Measurements from ENCODE around the gene PRSS36. TPM values are rescaled to one million over a fixed set of nuclear protein-coding genes. Genes with fewer than 3 reads are reported as not detected.
"Not testable (repeated sequence)": the region's sequence is repeated elsewhere in the genome, so short reads cannot be mapped to it uniquely, and the experiment has no call there.

PRSS36 gene
- total RNA-seq, 2 experiments from 2014 or later, result 0.95 to 1.3 TPM

DNA sequence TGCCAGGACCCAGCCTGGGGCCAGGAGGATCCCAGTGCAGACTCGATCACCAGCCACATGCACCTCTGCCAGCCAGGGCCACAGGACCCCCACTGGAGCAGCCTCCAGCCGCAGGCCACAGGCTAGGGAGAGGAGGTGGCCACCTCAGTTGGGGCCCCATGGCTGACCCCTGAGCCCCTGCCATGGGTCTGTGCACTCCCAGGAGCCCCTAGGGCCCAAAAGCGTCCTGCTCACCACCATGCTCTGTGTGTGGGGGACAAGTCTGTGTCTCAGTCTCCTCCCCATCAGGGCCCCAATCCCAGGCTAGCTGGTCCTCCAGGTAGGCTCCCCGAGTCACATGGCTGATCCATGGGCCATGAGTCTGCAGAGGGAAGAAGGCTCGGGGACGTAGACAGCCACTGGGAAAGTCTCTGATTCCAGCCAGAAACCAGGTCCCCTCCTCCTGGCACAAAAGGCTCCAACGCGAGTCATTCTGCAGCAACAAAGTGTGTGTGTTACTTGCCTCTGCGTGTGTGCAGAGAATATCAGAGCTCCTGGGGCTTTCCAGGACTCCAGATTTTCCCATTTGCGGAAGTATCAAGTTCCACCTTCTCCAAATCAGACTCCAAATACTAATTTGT is 8.3 kb downstream of the PRSS36 start:
- H3K4me1 Mint-ChIP-seq (ENCODE audit: low read depth), result peaks cover 17% of the 10 kb centered on the region
- no peaks in the 10 kb centered on the region for H3K9me3 Mint-ChIP-seq (ENCODE audit: insufficient read depth)
- DNase-seq, result no peak
- ATAC-seq, result no peak
- H3K27ac Mint-ChIP-seq, result peak overlapping the region; percentile 85
- peaks cover 6% of the 10 kb centered on the region for H3K27me3 Mint-ChIP-seq (ENCODE audit: low read depth)
- POLR2A ChIA-PET, result interaction anchor here (0.6 to 6.9 kb wide), 17 partner anchors 10 to 188 kb away, joined by 3 to 46 read pairs (median 5); partner anchors contain the start of genes FUS, SETD1A, VKORC1 and ZNF646
- H3K4me3 Mint-ChIP-seq, result peak overlapping the region; percentile 74
- CTCF ChIA-PET, result interaction anchor here (0.6 to 6.0 kb wide), 49 partner anchors 9 to 327 kb away, joined by 3 to 71 read pairs (median 4); partner anchors contain the start of genes ARMC5, BCKDK, FUS and HSD3B7
- H3K36me3 Mint-ChIP-seq (ENCODE audit: low read depth), result no peaks in the 10 kb centered on the region

DNA sequence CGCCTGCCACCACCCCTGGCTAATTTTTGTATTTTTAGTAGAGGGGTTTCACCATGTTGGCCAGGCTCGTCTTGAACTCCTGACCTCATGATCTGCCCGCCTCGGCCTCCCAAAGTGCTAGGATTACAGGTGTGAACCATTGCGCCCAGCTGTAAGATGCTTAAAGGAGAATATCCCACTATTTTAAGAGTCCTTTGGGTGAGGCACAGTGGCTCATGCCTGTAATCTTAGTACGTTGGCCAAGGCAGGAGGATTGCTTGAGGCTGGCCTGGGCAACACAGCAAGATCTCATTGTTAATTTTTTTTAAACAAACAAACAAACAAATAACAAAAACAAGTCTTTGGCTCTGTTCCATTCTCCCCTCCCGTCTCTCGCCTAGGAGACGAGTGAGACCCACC is 8.8 kb downstream of the PRSS36 start:
- not testable (repeated sequence) for ATAC-seq; H3K9me3 Mint-ChIP-seq (ENCODE audit: insufficient read depth); H3K4me3 Mint-ChIP-seq; H3K27ac Mint-ChIP-seq; H3K27me3 Mint-ChIP-seq (ENCODE audit: low read depth); H3K36me3 Mint-ChIP-seq (ENCODE audit: low read depth); DNase-seq
- ChIA-PET POLR2A (interaction anchor here (0.6 to 1.9 kb wide), 3 partner anchors 39 to 43 kb away, joined by 3 to 5 read pairs (median 3); partner anchors contain the start of gene FUS), CTCF (interaction anchor here (0.6 to 3.7 kb wide), 4 partner anchors 21 to 320 kb away, joined by 4 to 53 read pairs (median 11); partner anchors contain the start of gene KAT8)
- H3K4me1 Mint-ChIP-seq (ENCODE audit: low read depth), result peaks cover 17% of the 10 kb centered on the region

DNA sequence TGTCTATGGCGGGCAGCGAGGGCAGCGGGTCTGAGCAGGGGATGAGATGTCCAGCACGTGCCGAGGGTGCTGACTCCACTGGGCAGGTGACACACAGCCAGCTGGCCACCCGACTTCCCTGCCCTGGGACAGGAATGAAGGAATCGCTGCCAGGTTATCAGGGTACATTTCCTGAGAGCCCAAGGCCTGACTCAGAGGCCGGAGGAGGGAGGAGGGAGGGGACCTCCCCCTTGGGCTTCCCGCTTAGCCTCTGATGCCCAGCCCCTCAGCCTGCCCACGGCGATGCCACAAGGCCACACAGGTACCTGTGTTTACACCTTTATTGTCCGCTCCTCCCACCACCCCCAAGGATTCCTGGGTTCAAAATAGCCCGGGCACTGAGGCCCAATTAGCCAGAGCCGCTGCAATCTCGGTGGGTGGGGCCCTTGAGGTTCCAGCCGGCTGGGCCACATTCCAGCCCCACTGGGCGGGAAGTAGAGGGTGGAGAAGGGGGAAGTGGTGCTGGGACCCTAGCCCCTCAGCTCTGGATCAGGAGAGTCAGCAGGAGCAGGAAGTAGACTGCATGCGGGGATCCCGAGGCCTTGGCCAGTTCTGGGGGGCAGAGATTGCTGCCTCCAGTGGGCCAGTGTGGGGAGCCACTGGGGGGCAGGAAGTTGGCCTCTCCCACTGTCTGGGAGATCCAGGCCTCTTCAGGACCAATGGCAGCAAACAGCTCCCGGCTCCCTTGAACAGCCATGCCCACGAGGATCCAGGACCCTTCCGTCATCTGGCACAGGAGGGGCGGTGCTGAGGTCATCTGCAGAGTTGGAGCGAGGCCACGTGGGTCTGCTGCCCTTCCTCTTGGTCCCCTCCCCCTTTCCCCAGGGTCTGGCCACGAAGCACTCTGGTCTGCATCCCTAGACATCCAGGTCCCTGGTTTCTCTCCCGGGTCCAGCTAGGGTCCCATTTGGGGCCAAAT is 11.0 kb downstream of the PRSS36 start:
- Mint-ChIP-seq H3K27me3 (ENCODE audit: low read depth) (peaks cover 2% of the 10 kb centered on the region), H3K4me3 (no peak overlapping the region), H3K36me3 (ENCODE audit: low read depth) (no peaks in the 10 kb centered on the region), H3K4me1 (ENCODE audit: low read depth) (peaks cover 15% of the 10 kb centered on the region), H3K9me3 (ENCODE audit: insufficient read depth) (no peaks in the 10 kb centered on the region), H3K27ac (no peak overlapping the region)
- POLR2A ChIA-PET, result interaction anchor here (0.7 kb wide), 1 partner anchor 45 kb away, joined by 4 read pairs; no protein-coding TSS in a partner anchor
- DNase-seq, result no peak
- ATAC-seq, result no peak
- CTCF ChIA-PET, result no interaction called here

DNA sequence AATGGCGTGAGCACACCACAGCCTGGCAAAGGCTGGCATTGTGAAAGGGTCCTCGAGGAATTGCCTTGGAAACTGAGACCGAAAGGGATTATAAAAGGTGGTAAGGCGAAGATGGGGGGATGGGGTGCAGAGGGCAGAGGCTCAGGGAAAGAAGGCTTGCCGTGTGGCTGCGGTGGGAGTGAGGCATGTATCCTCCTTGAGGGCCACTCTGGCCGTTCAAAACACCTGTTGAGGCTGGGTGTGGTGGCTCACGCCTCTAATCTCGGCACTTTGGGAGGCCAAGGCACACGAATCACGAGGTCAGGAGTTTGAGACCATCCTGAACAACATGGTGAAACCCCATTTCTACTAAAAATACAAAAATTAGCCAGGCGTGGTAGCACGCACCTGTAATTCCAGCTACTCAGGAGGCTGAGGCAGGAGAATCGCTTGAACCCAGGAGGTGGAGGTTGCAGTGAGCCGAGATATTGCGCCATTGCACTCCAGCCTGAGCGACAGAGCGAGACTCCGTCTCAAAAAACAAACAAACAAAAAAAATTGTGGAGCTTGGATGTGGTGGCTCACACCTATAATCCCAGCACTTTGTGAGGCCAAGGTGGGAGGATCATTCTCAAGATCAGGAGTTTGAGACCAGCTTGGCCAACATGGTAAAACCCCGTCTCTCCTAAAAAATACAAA is 12.9 kb downstream of the PRSS36 start:
- H3K27me3 Mint-ChIP-seq (ENCODE audit: low read depth); DNase-seq; ATAC-seq; H3K4me3 Mint-ChIP-seq; H3K4me1 Mint-ChIP-seq (ENCODE audit: low read depth); CTCF ChIA-PET; H3K9me3 Mint-ChIP-seq (ENCODE audit: insufficient read depth); H3K36me3 Mint-ChIP-seq (ENCODE audit: low read depth); POLR2A ChIA-PET; H3K27ac Mint-ChIP-seq: not testable (repeated sequence)

DNA sequence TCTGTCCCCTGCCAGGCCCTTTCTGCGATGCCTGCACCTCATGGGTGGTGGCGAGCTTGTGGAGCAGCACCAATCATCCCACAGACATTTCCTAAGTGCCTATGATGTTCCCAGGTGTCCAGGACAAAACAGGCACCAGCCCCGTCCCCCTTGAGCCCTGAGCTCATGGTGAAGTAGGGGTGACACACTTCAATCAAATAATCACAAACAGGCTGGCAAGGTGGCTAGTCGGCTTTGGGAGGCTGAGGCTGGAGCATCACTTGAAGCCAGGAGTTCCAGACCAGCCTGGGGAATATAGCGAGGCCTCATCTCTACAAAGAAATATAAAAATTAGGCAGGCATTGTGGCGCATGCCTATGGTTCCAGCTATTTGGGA is 13.6 kb downstream of the PRSS36 start:
- DNase-seq (no peak), ATAC-seq (no peak)
- Mint-ChIP-seq H3K4me1 (ENCODE audit: low read depth) (peaks cover under 1% of the 10 kb centered on the region), H3K4me3 (no peak overlapping the region), H3K36me3 (ENCODE audit: low read depth) (peaks cover under 1% of the 10 kb centered on the region), H3K9me3 (ENCODE audit: insufficient read depth) (no peaks in the 10 kb centered on the region), H3K27me3 (ENCODE audit: low read depth) (no peaks in the 10 kb centered on the region), H3K27ac (no peak overlapping the region)
- CTCF ChIA-PET, result interaction anchor here (0.6 kb wide), 1 partner anchor 15 kb away, joined by 3 read pairs; no protein-coding TSS in a partner anchor
- POLR2A ChIA-PET, result no interaction called here

DNA sequence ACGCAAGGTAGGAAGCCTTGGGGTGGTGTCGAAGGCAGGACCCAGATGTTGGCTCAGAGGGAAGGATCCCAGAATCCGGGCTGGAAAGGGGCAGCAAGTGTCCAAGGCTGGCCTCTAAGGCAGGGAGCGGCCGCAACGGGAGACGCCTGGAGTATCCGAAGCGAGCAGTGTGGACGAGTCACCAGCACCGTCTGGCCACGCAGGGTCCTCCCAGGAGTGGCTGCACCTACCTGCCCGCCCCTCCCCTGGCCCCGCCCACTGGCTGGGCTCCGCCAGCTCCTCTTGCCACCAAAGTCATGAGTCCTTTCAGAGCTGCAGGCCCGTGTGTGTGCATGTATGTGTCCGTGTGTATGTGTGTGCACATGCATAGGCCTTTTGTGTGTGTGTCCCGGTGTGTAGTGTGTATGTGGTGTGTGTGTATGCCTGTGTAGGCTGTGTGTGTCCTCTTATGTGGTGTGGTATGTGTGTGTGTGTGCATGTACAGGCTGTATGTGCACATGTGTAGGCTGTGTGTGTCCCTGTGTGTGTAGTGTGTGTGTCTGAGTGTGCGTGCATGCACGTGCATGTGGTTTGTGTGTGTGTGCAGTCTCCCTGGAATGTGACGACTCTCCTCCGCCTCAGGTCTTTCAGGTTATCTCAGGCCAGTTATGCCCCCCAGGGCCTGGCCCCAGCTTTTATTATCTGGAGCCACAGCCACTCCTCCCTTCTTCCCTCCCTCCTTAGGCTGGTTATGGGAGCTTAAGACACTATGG is 14.2 kb downstream of the PRSS36 start, which contains the start of gene PRSS8:
Gene PRSS8, minus strand, starts transcription at position 193 of the 752 bp plus-strand sequence. CDS start 229 bp downstream, outside the sequence.
- Mint-ChIP-seq H3K27me3 (ENCODE audit: low read depth) (no peaks in the 10 kb centered on the region), H3K4me1 (ENCODE audit: low read depth) (no peaks in the 10 kb centered on the region), H3K4me3 (no peak within 1 kb of the TSS), H3K9me3 (ENCODE audit: insufficient read depth) (no peaks in the 10 kb centered on the region), H3K27ac (no peak within 1 kb of the TSS), H3K36me3 (ENCODE audit: low read depth) (peaks cover 4% of the 10 kb centered on the region)
- DNase-seq, result no peak
- ChIA-PET POLR2A (interaction anchor here (1.6 kb wide), 1 partner anchor 18 kb away, joined by 4 read pairs; the partner anchor contains the start of gene KAT8), CTCF (interaction anchor here (0.6 kb wide), 1 partner anchor 16 kb away, joined by 3 read pairs; no protein-coding TSS in a partner anchor)
- no peak for ATAC-seq

DNA sequence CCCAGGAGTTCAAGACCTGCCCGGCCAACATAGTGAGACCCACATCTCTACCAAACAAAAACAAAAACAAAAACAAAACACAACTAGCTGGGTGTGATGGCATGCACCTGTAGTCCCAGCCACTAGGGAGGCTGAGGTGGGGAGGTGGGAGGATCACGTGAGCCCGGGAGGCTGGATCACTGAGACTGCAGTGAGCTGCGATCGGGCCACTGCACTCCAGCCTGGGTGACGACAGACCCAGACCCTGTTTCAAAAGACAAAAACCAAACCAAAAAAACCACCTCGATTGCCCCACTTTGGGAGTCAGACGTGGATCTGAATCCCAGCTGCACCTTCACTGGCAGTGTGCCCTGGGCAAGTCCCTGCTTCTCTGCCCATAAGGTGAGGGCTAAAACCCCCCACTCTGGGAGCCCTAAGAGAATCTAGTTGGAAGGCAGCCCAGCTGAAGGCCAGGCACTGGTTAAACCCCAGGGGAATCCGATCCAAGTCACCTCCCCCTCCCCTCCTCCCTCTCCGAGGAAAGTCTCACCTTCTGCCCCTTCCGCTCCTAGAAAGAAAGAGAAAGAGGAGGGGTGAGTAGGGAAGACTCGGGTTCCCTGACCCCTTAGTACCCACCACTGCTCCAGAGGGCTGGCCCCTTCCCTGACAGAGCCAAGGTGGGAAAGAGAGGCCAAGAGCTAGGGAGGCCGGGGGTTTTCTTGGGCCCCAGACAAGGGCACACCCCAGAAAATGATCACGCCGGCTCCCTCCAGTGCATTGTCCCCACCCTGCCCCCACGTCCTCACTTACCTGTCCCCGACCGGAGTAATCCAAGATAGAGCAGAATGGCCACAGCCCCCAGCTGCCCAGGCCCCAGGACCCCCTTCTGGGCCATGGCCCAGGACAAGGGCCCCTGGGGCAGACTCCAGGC is 15.0 kb downstream of the PRSS36 start:
- DNase-seq (no peak), ATAC-seq (no peak)
- no peaks in the 10 kb centered on the region for H3K9me3 Mint-ChIP-seq (ENCODE audit: insufficient read depth)
- H3K4me1 Mint-ChIP-seq (ENCODE audit: low read depth), result no peaks in the 10 kb centered on the region
- H3K27ac Mint-ChIP-seq, result no peak overlapping the region
- POLR2A ChIA-PET, result interaction anchor here (1.6 kb wide), 1 partner anchor 17 kb away, joined by 4 read pairs; the partner anchor contains the start of gene KAT8
- H3K27me3 Mint-ChIP-seq (ENCODE audit: low read depth), result no peaks in the 10 kb centered on the region
- no peak overlapping the region for H3K4me3 Mint-ChIP-seq
- CTCF ChIA-PET, result no interaction called here
- peaks cover 7% of the 10 kb centered on the region for H3K36me3 Mint-ChIP-seq (ENCODE audit: low read depth)

DNA sequence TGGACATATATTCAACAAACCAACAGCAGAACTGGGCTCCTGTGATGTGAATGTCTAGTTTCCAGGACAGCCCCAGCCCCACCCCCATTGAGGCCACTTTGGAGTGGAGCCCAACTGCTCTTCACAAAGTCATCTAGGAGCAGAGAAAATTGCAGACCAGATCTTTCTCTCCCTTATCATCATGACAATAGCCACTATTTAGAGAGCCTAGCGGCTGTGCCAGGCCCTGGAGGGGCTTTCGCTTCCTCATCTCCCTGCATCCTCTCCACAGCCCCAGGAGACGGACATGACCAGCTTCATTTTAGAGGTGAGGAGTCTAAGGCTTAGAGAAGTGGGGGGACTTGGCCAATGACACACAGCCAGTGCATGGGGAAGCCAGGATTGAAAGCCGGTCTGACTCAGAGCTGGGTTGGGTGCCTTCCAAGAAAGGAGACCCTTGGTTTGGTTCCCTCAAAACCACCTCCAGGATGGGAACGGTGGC is 15.7 kb downstream of the PRSS36 start:
- Mint-ChIP-seq H3K27ac (no peak overlapping the region), H3K4me3 (no peak overlapping the region), H3K9me3 (ENCODE audit: insufficient read depth) (no peaks in the 10 kb centered on the region), H3K36me3 (ENCODE audit: low read depth) (peaks cover 7% of the 10 kb centered on the region), H3K27me3 (ENCODE audit: low read depth) (no peaks in the 10 kb centered on the region), H3K4me1 (ENCODE audit: low read depth) (no peaks in the 10 kb centered on the region)
- ATAC-seq, result no peak
- DNase-seq, result no peak
- ChIA-PET CTCF (no interaction called here), POLR2A (interaction anchor here (1.6 kb wide), 1 partner anchor 17 kb away, joined by 4 read pairs; the partner anchor contains the start of gene KAT8)

DNA sequence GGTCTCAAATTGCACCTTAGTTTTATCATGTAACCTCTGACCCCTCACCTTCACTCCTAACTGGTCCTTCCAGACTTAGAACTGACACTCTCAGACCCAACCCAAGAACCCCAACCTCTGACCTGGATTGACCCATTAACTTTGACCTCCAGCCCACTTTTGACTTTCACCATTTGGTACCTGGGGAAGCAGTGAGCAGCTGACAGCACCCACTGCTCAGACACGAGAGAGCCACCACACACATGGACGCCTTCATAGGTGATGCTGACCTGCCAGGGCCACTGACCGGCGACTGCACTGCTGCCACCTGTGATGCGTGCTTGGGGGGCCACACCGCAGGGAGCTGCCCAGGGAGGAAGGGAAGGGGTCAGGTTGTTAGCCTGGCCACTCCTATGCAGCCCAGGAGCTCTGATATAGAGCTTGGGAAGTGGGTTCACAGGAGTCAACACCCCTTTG is 16.8 kb downstream of the PRSS36 start:
- no peak for DNase-seq
- Mint-ChIP-seq H3K27ac (no peak overlapping the region), H3K9me3 (ENCODE audit: insufficient read depth) (no peaks in the 10 kb centered on the region), H3K4me3 (no peak overlapping the region), H3K27me3 (ENCODE audit: low read depth) (no peaks in the 10 kb centered on the region), H3K36me3 (ENCODE audit: low read depth) (peaks cover 13% of the 10 kb centered on the region), H3K4me1 (ENCODE audit: low read depth) (peaks cover 5% of the 10 kb centered on the region)
- CTCF ChIA-PET, result interaction anchor here (1.0 kb wide), 1 partner anchor 9 kb away, joined by 3 read pairs; no protein-coding TSS in a partner anchor
- ATAC-seq, result no peak
- POLR2A ChIA-PET, result no interaction called here

All from activated CD8-positive, alpha-beta T cell treated with anti-CD3 and anti-CD28 coated beads, Interleukin-2, amount 10 ng/mL, durations not matched to agents 7 days and 5 days (primary cell).